ENCODE measurements around the gene C15orf61.

Gene C15orf61

GRCh38 chr15:67551207-67551743, 30.3 kb downstream of the C15orf61 start:
- DNase-seq: no peak

GRCh38 chr15:67554580-67554979, 33.6 kb downstream of the C15orf61 start:
- no peak for DNase-seq

GRCh38 chr15:67556976-67557570, 36.1 kb downstream of the C15orf61 start:
- no peak for DNase-seq

- DNase-seq: no peak
Measured at GRCh38 chr15:67558502-67558901, 37.6 kb downstream of the C15orf61 start.

GRCh38 chr15:67559158-67559557, 38.2 kb downstream of the C15orf61 start:
- DNase-seq: no peak

GRCh38 chr15:67559576-67559975, 38.6 kb downstream of the C15orf61 start:
- no peak for DNase-seq

GRCh38 chr15:67560320-67560719, 39.4 kb downstream of the C15orf61 start:
- no peak for DNase-seq

- DNase-seq: no peak
Measured at GRCh38 chr15:67563092-67563491, 42.2 kb downstream of the C15orf61 start.

- DNase-seq: no peak
Measured at GRCh38 chr15:67564021-67564967, 43.4 kb downstream of the C15orf61 start.

GRCh38 chr15:67564968-67565345, 44.0 kb downstream of the C15orf61 start:
- DNase-seq: no peak

- no peak for DNase-seq
Measured at GRCh38 chr15:67569668-67570067, 48.7 kb downstream of the C15orf61 start.

GRCh38 chr15:67570875-67571647, 50.1 kb downstream of the C15orf61 start:
- no peak for DNase-seq

- DNase-seq: no peak
Measured at GRCh38 chr15:67571648-67572415, 50.9 kb downstream of the C15orf61 start.

- DNase-seq: no peak
Measured at GRCh38 chr15:67573194-67573593, 52.3 kb downstream of the C15orf61 start.

- no peak for DNase-seq
Measured at GRCh38 chr15:67575039-67575502, 54.1 kb downstream of the C15orf61 start.

GRCh38 chr15:67578020-67578600, 57.2 kb downstream of the C15orf61 start:
- DNase-seq: no peak

- no peak for DNase-seq
Measured at GRCh38 chr15:67579164-67579563, 58.2 kb downstream of the C15orf61 start.
